Measurements from ENCODE around the gene RET. TPM values are rescaled to one million over a fixed set of nuclear protein-coding genes. Genes with fewer than 3 reads are reported as not detected.

The RET gene
- total RNA-seq, 1 donor from 2014 or later: 1.0 TPM

DNA sequence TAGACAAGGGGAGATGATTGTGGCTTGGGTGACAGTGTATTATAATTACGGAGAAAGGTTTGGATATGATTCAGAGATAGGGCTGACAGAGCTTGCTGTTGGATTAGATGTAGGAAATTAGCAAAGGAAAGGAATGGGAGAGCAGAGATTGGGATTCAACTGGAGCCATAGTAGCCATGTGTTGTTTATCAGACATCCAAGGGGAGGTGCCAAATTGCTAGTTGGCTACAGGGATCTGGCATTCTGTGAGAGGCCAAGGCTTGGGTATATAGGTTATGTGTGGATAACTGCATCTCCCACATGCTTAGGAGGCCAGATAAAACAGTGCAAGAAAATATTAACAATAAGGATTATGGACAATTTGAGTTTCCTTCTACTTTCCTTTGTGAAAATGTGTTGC lies 96.3 kb downstream of the RET start:
- intact Hi-C loops (cut with DNase I): no loop called here

GRCh38 chr10:43174969-43175368 lies 98.1 kb downstream of the RET start:
- peaks cover 12% of the 10 kb centered on the region for H3K4me1 ChIP-seq
- peaks cover 48% of the 10 kb centered on the region for H3K36me3 ChIP-seq
- DNase-seq (no peak), ATAC-seq (no peak)
- intact Hi-C loops (cut with DNase I): no loop called here
- no peaks in the 10 kb centered on the region for H3K27me3 ChIP-seq
- TF ChIP-seq, protein P1, sequence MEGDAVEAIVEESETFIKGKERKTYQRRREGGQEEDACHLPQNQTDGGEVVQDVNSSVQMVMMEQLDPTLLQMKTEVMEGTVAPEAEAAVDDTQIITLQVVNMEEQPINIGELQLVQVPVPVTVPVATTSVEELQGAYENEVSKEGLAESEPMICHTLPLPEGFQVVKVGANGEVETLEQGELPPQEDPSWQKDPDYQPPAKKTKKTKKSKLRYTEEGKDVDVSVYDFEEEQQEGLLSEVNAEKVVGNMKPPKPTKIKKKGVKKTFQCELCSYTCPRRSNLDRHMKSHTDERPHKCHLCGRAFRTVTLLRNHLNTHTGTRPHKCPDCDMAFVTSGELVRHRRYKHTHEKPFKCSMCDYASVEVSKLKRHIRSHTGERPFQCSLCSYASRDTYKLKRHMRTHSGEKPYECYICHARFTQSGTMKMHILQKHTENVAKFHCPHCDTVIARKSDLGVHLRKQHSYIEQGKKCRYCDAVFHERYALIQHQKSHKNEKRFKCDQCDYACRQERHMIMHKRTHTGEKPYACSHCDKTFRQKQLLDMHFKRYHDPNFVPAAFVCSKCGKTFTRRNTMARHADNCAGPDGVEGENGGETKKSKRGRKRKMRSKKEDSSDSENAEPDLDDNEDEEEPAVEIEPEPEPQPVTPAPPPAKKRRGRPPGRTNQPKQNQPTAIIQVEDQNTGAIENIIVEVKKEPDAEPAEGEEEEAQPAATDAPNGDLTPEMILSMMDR (IDR thresholded peaks at IDR 0.05): no peak
- H3K27ac ChIP-seq: no peak overlapping the region
- no peaks in the 10 kb centered on the region for H3K9me3 ChIP-seq
- no peak overlapping the region for H3K4me3 ChIP-seq

More for the DNA sequence above, 96.3 kb downstream of the RET start:
- Histone ChIP-seq H3K4me1 (peaks cover 12% of the 10 kb centered on the region), H3K36me3 (peaks cover 46% of the 10 kb centered on the region), H3K9me3 (no peaks in the 10 kb centered on the region), H3K27me3 (no peaks in the 10 kb centered on the region), H3K4me3 (no peak overlapping the region), H3K27ac (no peak overlapping the region)
- TF ChIP-seq, protein P1 (IDR thresholded peaks at IDR 0.05): no peak
- ATAC-seq: no peak
- DNase-seq: no peak

GRCh38 chr10:43176271-43176670 lies 99.4 kb downstream of the RET start:
- Histone ChIP-seq H3K4me3 (no peak overlapping the region), H3K27ac (no peak overlapping the region), H3K27me3 (no peaks in the 10 kb centered on the region), H3K36me3 (peaks cover 61% of the 10 kb centered on the region), H3K9me3 (no peaks in the 10 kb centered on the region), H3K4me1 (peaks cover 12% of the 10 kb centered on the region)
- TF ChIP-seq, protein P1 (IDR thresholded peaks at IDR 0.05): no peak
- DNase-seq (no peak), ATAC-seq (no peak)
- intact Hi-C loops (cut with DNase I): no loop called here

DNA sequence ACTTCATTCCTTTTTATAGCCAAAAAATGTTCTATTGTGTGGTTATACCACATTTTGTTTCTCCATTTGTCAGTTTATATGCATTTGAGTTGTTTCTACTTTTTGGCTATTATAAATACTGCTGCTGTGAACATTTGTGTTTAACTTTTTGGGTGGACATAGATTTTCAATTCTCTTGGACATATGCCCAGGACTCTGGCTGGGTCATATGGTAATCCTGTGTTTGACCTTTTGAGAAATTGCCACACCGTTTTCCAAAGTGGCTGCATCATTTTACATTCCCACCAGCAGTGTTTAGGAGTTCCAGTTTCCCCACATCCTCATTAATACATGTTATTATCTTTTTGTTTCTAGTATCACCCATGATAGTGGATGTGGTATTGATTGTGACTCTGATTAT lies 100.7 kb downstream of the RET start:
- H3K36me3 ChIP-seq: peaks cover 64% of the 10 kb centered on the region
- no peak for ATAC-seq

More for the DNA sequence above, 100.7 kb downstream of the RET start:
- no peak for DNase-seq
- Histone ChIP-seq H3K4me3 (no peak overlapping the region), H3K27me3 (no peaks in the 10 kb centered on the region), H3K4me1 (peaks cover 2% of the 10 kb centered on the region), H3K9me3 (no peaks in the 10 kb centered on the region), H3K27ac (no peak overlapping the region)
- intact Hi-C loops (cut with DNase I): no loop called here
- TF ChIP-seq, protein P1 (IDR thresholded peaks at IDR 0.05): no peak

Other genes with a start within 250 kb of the RET start
- 40.8 TPM for gene CSGALNACT2, start 61.4 kb downstream of the RET start, total RNA-seq
- gene RASGEF1A, start 190.0 kb downstream of the RET start, total RNA-seq: 2.6 TPM

Data from upper lobe of right lung (tissue), 1 donor.